Measurements from ENCODE around the gene DPYD.

The DPYD gene

DNA sequence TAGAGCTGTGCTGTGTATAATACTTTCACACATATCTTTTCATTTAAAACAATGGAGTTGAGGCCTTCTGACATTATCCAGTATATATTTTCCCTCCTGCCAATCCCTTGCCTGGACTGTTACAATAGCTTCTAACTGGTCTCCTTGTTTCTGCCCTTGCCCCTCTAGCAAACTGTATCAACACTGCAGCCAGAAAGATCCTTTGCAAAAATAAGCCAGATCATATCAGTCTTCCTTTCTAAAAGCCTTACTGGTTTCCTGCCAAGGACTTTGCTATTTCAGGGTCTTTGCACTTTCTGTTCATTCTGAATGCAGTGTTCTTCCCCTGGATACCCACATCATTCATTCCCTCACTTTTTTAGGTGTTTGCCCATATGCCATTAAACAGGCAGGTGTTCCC, 829.2 kb downstream of the DPYD start:
- DNase-seq (ENCODE audit: low read depth) = no peak

GRCh38 chr1:97091263-97091662, 829.6 kb downstream of the DPYD start:
- DNase-seq (ENCODE audit: low read depth) = no peak

DNA sequence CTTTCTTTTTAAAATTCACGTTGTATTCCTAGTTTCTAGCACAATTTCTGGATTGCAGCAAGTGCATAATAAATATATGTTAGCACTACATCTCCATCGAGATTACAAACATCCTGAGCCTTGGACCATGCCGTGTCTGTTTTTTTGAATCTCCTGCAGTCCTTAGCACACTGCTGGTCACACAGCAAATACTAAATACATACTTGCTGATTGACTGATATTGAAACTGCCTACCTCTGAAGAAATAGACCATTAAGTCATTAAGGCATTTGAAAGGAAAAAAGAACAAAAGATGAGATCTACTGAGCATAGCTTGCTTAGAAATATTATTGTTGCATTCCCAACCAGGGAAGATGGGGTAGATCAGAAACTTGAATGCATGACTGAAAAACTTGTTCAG, 830.1 kb downstream of the DPYD start:
- no peak for DNase-seq (ENCODE audit: low read depth)

DNA sequence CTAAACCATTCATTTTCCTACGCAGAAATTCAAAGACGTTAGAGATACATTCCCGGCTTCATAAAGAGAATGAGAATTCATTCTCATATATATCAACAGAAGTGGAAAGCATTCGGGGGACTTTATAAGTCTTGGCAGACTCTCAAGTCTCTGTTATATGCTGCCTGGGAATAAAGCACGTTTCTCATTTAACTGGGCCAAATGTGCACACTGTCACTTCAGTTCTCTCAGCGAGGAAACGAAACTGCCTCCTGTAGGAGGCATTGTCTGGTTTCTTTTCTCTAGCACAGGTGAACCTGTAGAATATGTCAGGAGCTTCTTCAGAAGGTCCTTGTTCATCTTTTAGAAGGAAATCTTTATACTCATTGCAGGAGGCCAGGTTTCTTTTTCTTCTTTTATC, 831.7 kb downstream of the DPYD start:
- no peak for DNase-seq (ENCODE audit: low read depth)

DNA sequence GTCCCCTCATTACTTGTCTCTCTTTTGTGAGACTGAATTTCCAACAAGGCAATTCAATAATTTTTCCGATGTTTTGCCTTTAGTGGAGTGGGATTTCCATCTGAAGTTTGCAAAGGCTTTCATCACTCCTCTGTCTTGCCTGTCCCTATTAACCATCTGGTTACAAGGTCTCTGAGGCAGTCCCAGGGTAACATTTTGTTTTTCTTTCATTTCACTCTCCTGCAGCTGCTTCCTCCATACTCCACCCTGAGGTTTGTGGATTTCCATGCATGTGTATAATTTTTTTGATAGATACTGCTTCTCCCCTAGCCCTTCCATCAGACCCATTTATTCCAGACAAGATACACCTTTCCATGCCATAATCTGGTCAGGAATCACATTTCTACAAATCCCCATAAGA, 832.4 kb downstream of the DPYD start:
- no peak for DNase-seq (ENCODE audit: low read depth)

DNA sequence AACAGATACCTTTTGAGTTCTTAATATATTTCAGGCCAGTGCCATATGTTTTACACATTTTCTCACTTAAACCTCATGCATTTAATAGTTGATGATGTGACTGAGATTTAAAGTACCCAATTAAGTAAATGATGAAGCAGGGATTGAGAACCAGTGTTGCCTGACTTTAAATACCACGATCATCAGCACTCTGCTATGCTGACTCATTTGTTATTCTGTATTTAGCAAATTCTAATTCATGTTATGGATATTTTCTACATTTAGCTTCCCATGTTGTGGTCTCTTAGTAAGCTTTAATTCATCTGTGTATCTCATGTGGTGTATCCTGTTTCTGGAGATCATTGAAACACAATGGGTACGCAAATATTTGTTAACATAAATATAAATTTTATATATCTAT, 836.3 kb downstream of the DPYD start:
- no peak for DNase-seq (ENCODE audit: low read depth)

DNA sequence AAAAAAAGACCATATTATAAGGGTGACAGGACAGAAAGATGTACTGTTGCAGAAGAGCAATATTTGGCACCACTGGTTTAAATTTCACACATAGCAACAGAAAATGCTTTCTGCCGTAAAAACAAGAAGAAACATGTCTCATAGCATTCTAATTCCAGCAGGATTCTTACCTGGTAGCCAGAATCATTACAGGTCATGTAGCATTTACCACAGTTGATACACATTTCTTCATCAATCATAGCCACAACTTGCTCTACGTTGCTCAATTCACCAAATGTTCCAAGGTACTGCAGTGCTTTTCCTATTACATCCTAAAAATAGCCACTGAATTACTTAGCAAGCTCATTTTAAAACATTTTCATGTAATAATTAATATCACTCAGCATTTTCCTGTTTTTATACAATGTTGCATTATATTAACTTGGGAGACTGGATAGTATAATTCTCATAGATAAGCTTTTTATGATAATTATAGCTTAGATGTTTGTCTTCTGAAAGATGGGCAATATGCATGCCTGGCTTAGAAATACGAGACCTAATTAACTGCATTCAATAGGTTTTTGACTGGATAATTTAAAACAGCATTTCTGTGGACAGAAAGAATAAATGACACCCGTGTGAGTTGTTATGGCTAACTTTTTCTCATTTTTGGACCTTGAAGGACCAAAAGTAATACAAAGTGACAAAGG, 838.5 kb downstream of the DPYD start:
- DNase-seq (ENCODE audit: low read depth) = no peak

DNA sequence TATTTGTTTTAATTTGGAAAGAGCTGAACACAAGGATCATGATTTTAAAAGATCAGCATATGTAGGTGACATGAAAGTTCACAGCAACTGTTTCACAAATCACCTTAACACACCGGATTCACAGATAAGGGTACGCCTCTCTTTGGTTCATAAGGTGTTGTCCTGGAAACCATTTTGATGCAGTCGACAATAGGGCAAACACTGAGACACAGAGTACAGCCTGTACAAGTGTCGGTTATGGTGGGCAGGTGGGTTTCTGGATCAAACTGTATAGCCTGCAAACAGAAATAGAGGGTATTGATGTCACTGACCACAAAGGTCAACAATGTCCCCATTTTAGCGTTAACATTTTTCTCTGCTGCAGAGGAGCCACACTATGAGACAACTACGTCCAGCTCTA, 842.0 kb downstream of the DPYD start:
- DNase-seq (ENCODE audit: low read depth) = no peak

DNA sequence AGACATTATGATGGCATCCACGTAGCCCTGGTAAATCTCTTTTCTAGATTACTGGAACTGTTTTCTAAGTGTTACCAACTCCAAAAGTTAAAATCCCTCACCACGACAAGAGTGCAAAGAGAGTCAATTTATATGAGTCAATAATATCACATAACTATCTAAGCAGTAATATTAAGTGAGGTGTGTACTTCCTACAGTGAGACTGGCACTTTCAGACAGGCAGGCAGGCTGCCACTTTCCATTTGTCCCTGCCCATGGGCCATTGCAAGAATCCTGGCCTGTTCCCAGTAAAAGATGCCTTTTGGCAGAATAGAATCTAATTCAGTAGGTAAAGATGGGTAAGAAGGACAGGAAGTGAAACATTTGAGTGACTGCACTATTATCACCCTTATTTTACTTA, 843.6 kb downstream of the DPYD start:
- DNase-seq (ENCODE audit: low read depth) = no peak

DNA sequence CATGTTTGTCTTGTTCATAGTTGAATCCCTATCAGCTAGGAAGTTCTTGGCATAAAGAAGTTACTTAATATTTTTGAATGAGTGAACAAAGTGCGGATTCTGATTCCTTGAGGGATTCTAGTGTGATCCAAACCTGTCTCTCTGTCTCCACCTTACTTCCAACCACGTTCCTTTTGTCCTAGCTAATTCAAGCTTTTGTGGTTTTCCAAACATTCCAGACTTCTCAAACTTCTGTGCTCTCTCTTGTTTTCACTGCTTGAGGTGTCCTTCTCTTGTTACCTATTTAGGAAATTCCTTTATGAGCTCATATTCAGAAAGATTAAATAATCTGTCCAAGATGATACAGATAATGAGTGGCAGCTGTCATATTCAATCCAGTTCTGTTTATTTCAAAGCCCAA, 846.1 kb downstream of the DPYD start:
- DNase-seq (ENCODE audit: low read depth) = no peak

DNA sequence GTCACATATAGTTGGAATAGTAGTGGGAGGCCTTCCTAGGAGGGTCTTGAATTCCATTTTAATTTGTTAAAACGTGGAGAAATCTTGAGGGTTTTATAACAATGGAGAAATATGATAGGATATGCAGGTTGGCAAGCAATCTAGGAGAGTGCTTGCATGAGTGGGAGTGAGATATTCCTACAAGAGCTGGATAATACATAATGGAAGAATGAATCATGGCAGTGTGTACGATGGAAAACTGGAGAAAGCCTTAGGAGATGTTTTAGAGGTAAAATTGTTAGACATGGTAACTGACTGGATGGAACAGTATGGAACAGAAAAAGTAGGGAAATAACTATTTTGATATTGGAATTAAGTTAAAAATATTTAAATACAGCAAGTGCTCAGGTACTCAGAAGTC, 846.9 kb downstream of the DPYD start:
- DNase-seq (ENCODE audit: low read depth) = no peak

DNA sequence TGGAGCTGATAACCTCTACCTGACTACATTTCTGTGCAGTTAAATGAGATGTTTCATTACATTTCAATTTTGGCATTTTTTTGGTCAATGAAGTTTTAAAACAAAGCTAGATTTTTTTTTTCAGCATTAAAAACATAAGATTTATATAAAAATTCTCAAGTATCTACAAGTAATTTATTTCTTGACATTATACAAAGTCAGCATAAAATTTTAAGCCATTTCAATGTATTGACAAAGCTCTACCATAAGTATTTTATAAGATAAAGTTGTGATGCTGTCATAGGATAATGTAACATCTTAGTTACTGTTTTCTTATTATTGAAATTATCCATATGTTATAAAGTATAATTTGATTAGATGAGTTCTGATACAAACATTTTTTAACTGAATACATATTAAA, 847.7 kb downstream of the DPYD start:
- no peak for DNase-seq (ENCODE audit: low read depth)

DNA sequence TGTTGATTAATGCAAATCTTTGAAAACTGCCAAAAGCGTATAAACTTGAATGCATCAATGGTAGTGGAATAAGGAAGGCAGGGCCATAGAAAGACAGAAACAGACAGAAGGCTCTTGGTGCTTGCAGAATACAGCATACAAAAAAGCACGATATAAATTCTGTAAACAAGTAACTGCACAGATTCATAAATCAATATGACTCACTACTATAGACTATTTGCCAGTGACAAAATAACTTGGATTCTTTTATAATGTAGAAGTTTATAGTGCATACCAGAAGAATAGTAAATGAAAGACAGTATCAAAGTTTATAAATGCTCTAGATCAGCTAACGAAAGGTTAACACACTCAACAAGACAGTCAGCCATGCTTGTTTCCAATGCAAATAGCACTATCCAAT, 849.7 kb downstream of the DPYD start:
- no peak for DNase-seq (ENCODE audit: low read depth)

- no peak for DNase-seq (ENCODE audit: low read depth)
These were observed 850.5 kb downstream of the DPYD start for GRCh38 chr1:97070376-97070775.

DNA sequence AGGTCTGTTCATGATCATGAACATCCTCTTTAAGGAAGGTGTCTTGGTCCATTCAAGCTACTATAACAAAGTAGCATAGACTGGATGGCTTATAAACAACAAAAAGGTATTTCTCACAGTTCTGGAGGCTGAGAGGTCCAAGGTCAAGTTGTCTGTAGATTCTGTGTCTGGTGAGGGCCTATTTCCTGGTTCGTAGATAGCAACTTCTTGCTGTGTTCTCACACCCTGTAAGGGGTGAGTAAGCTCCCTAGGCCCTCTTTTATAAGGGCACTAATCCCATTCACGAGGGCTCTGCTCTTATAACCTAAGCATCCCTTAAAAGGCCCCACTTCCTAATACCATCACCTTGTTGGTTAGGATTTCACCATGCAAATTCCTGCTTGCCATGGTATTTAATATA, 851.5 kb downstream of the DPYD start:
- DNase-seq (ENCODE audit: low read depth) = no peak

GRCh38 chr1:97066860-97067259, 854.0 kb downstream of the DPYD start:
- DNase-seq (ENCODE audit: low read depth) = no peak

- DNase-seq (ENCODE audit: low read depth) = no peak
These were observed 857.3 kb downstream of the DPYD start for GRCh38 chr1:97063532-97063931.

- no peak for DNase-seq (ENCODE audit: low read depth)
These were observed 859.2 kb downstream of the DPYD start for GRCh38 chr1:97061604-97062003.

- DNase-seq (ENCODE audit: low read depth) = no peak
These were observed 864.4 kb downstream of the DPYD start for GRCh38 chr1:97056386-97056785.

DNA sequence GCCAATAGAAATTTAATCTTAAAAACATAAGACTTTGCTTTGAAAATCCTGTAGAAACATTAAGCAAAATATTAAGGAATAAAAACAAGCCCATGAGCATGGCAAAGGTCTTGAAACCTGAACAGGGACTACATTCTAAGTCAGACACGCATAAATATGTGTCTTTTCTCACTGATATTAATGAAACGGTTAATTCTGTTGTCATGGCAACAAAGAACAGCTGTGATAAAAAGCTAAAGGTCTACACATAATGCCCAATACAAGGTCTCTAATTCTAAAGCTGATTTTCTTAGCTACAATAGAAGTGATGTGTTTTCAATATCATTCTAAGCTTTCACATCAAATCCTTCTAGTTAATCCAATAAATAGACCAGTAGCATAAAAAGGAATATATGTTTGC, 867.6 kb downstream of the DPYD start:
- DNase-seq (ENCODE audit: low read depth) = no peak

DNA sequence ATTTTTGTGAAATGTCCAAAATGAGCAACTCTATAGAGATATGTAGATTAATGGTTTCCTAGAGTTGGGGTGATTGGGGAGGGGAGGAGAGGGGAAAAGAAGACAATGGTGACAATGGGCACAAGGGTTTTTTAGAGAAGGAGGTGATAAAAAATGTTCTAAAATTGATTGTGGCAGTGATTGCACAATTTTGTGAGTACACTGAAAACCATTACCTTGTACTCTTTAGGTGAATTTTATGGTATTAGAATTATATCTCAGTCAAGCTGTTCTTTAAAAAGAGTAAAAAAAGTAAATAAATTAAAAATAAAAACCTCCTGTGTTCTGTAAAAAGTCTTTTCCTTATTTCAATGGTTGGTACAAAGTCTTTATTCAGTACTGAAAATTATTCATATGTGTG, 869.0 kb downstream of the DPYD start:
- DNase-seq (ENCODE audit: low read depth) = no peak

GRCh38 chr1:97050506-97050905, 870.3 kb downstream of the DPYD start:
- no peak for DNase-seq (ENCODE audit: low read depth)

GRCh38 chr1:97047421-97047793, 873.4 kb downstream of the DPYD start:
- DNase-seq (ENCODE audit: low read depth) = no peak

DNA sequence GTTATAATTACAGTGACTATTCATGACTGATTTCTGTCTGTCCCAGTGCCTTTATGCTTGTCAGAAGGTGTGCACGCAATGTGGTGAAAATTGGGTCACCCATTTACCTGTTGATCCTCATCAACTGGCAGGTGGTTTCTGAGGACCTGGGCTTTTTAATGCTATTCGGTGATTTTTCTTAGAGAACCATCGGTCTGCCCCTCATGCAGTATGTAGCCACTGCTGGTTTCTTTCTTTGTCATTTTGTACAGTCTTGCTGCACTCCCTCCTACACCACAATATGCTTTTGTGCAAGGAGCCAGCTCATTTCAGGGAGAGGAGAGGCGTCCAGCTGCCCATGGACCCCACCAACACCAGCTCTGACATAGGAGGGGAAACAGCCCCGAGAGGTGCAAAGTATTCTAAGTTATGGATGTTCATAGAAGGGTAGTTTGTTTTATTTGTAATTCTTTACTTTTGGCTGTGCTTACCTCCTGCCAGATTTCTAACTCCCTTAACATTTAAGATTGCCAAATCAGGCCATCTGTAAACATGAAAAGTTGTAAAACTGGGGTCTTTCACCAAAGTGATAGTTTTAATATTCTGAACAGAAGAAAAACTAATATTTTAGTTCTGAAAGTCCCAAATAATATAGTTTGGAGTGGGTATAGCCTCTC, 873.9 kb downstream of the DPYD start:
- no peak for DNase-seq (ENCODE audit: low read depth)
